SK-N-SH (cell line): ENCODE results near the gene SELENOM. TPM values are rescaled to one million over a fixed set of nuclear protein-coding genes. Genes with fewer than 3 reads are reported as not detected.

Experiments used
- CTCF ChIA-PET: fragments of 300-600, 350-600 bp; formaldehyde crosslinking; extraction: SDS; loops from one replicate; lab custom pipeline; 2021; lab: Yijun Ruan, JAX
- POLR2A ChIA-PET: fragments of 350-600 bp; sonication (Branson Sonifier 250); formaldehyde crosslinking; extraction: SDS; loops from one replicate; lab custom pipeline; 2020; ENCODE audit warnings: antibody characterized with exemption, inconsistent platforms; lab: Yijun Ruan, JAX
- DNase-seq: peaks from one replicate; pipeline ENCODE4 v3.0.0; 2012
- H2AFZ ChIP-seq: fragments of 200-600 bp; sonication (generic); 2 replicates; pipeline ENCODE4 v1.8.1; 2016; ENCODE audit warnings: antibody characterized with exemption, mild to moderate bottlenecking, low read depth
- H3F3A ChIP-seq: fragments of 200-600 bp; sonication (generic); replicated peaks from 2 replicates; pipeline ENCODE3; 2016; ENCODE audit warnings: antibody characterized with exemption, mild to moderate bottlenecking; ENCODE audit not compliant: insufficient read depth
- H3K27ac ChIP-seq, 2 experiments: fragments of 200-500 bp in 1 of 2; fragments of 200-600 bp in 1 of 2; sonication (Bioruptor generic) in 1 of 2; sonication (generic), shearing (Covaris generic) in 1 of 2; 2 replicates each; pipeline versions ENCODE4 v1.5.1 to v1.6.1; 2014 to 2016; ENCODE audit warnings: low read depth in 2 of 2, inconsistent platforms in 1 of 2, low read length in 1 of 2, mild to moderate bottlenecking in 1 of 2, mixed read lengths in 1 of 2
- H3K27me3 ChIP-seq: fragments of 200-600 bp; sonication (generic), shearing (Covaris generic); 2 replicates; pipeline ENCODE4 v1.6.1; 2016; ENCODE audit warnings: mixed run types; ENCODE audit not compliant: insufficient read depth
- H3K36me3 ChIP-seq, 2 experiments: fragments of 200-500 bp in 1 of 2; fragments of 200-600 bp in 1 of 2; sonication (Bioruptor generic) in 1 of 2; sonication (generic) in 1 of 2; replicated peaks in 1 of 2; 2 replicates each; pipeline versions ENCODE3 to v1.5.1; 2014 to 2016; ENCODE audit warnings: low read length in 1 of 2, mild to moderate bottlenecking in 1 of 2; ENCODE audit not compliant: insufficient read depth in 2 of 2, control insufficient read depth in 1 of 2
- H3K4me1 ChIP-seq, 2 experiments: fragments of 200-500 bp in 1 of 2; fragments of 200-600 bp in 1 of 2; sonication (Bioruptor generic) in 1 of 2; sonication (generic), shearing (Covaris generic) in 1 of 2; 2 replicates each; pipeline versions ENCODE4 v1.5.1 to v1.6.1; 2014 to 2016; ENCODE audit warnings: low read depth in 1 of 2, low read length in 1 of 2, mixed run types in 1 of 2; ENCODE audit not compliant: insufficient read depth in 2 of 2, control insufficient read depth in 1 of 2
- H3K4me2 ChIP-seq: fragments of 200-600 bp; sonication (generic), shearing (Covaris generic); 2 replicates; pipeline ENCODE4 v1.6.1; 2017; ENCODE audit warnings: mixed run types
- H3K4me3 ChIP-seq, 2 experiments: fragments of 200-500 bp in 1 of 2; fragments of 200-600 bp in 1 of 2; sonication (Bioruptor generic) in 1 of 2; sonication (generic), shearing (Covaris generic) in 1 of 2; 2 replicates each; pipeline versions ENCODE4 v1.5.1 to v1.8.1; 2014 to 2016; ENCODE audit warnings: low read depth in 2 of 2, inconsistent platforms in 1 of 2, low read length in 1 of 2, mild to moderate bottlenecking in 1 of 2, mixed read lengths in 1 of 2, moderate library complexity in 1 of 2
- H3K79me2 ChIP-seq: fragments of 200-600 bp; sonication (generic); 2 replicates; pipeline ENCODE4 v1.8.1; 2017; ENCODE audit warnings: mild to moderate bottlenecking; ENCODE audit not compliant: insufficient read depth
- H3K9ac ChIP-seq: fragments of 200-600 bp; sonication (generic); 2 replicates; pipeline ENCODE4 v1.6.1; 2017; ENCODE audit warnings: mixed run types
- H3K9me2 ChIP-seq: fragments of 200-600 bp; sonication (generic); 2 replicates; pipeline ENCODE4 v1.6.1; 2017; ENCODE audit warnings: mixed run types
- H3K9me3 ChIP-seq: fragments of 200-600 bp; sonication (generic); 2 replicates; pipeline ENCODE4 v1.6.1; 2017; ENCODE audit warnings: mixed run types, mild to moderate bottlenecking, moderate library complexity
- H4K20me1 ChIP-seq: fragments of 200-600 bp; sonication (generic); 2 replicates; pipeline ENCODE4 v1.6.1; 2017; ENCODE audit warnings: mild to moderate bottlenecking, mixed run types; ENCODE audit not compliant: insufficient read depth
- ELF1 ChIP-seq: IDR thresholded peaks from 2 replicates; pipeline ENCODE4 v1.4.0; 2012
- FOSL2 ChIP-seq: IDR thresholded peaks from 2 replicates; pipeline ENCODE4 v1.4.0; 2012; ENCODE audit warnings: low read depth, mild to moderate bottlenecking, moderate library complexity, borderline replicate concordance
- FOXJ3 ChIP-seq: sonication (generic); formaldehyde crosslinking; IDR thresholded peaks from 2 replicates; pipeline ENCODE4 v1.5.1; 2020; ENCODE audit warnings: mild to moderate bottlenecking, missing genetic modification reagents
- FOXM1 ChIP-seq: IDR thresholded peaks from 2 replicates; pipeline ENCODE4 v1.4.0; 2012; ENCODE audit warnings: low read depth, mild to moderate bottlenecking
- JUND ChIP-seq: IDR thresholded peaks from 2 replicates; pipeline ENCODE4 v1.4.0; 2012
- MEF2A ChIP-seq: IDR thresholded peaks from 2 replicates; pipeline ENCODE4 v1.4.0; 2012; ENCODE audit warnings: low read depth, borderline replicate concordance
- MXI1 ChIP-seq: IDR thresholded peaks from 2 replicates; pipeline ENCODE4 v1.6.1; 2012; ENCODE audit warnings: mild to moderate bottlenecking, low read depth, low read length, improper control_type of control experiment
- NRF1 ChIP-seq: IDR thresholded peaks from 2 replicates; pipeline ENCODE4 v1.6.1; 2012; ENCODE audit warnings: low read depth, mild to moderate bottlenecking, low read length
- POLR2AphosphoS5 ChIP-seq: IDR thresholded peaks from 2 replicates; pipeline ENCODE4 v1.6.1; 2012; ENCODE audit warnings: low read depth, low read length
- RXRA ChIP-seq: IDR thresholded peaks from 2 replicates; pipeline ENCODE4 v1.4.0; 2012; ENCODE audit warnings: low read depth, mild to moderate bottlenecking, borderline replicate concordance
- SIN3A ChIP-seq: IDR thresholded peaks from 2 replicates; pipeline ENCODE4 v1.6.1; 2012; ENCODE audit warnings: low read depth, mild to moderate bottlenecking, low read length, moderate library complexity, borderline replicate concordance
- TAF1 ChIP-seq: IDR thresholded peaks from 2 replicates; pipeline ENCODE4 v1.6.1; 2012; ENCODE audit warnings: low read depth, mild to moderate bottlenecking, low read length, moderate library complexity, borderline replicate concordance
- WGBS: methylation state at CpG from one replicate; pipeline ENCODE4 v1.1.6; 2017; ENCODE audit warnings: low lambda C conversion rate; 5-methylcytosine and 5-hydroxymethylcytosine counted together
- polyA plus RNA-seq, 3 experiments: library from polyadenylated mRNA; depleted of rRNA; stranded (reverse); fragments of >200 nt; gene quantifications; 2 replicates each; pipeline ENCODE4 v1.2.3, GENCODE V29; 2012
- TF ChIP-seq, protein P1 (sequence below): IDR thresholded peaks from 2 replicates; pipeline ENCODE4 v1.4.0; 2012; ENCODE audit warnings: low read depth, borderline replicate concordance
- TF ChIP-seq, protein P2 (sequence below): IDR thresholded peaks from 2 replicates; pipeline ENCODE4; 2012
- TF ChIP-seq, protein P3 (sequence below): IDR thresholded peaks from 2 replicates; pipeline ENCODE4 v1.4.0; 2012; ENCODE audit warnings: low read depth, borderline replicate concordance
- TF ChIP-seq, protein P4 (sequence below): IDR thresholded peaks from 2 replicates; pipeline ENCODE4 v1.4.0; 2012; ENCODE audit warnings: low read depth

The SELENOM gene
- polyA plus RNA-seq, 1 of the 3 experiments (the other 2 are of a cell fraction): 117 TPM

DNA sequence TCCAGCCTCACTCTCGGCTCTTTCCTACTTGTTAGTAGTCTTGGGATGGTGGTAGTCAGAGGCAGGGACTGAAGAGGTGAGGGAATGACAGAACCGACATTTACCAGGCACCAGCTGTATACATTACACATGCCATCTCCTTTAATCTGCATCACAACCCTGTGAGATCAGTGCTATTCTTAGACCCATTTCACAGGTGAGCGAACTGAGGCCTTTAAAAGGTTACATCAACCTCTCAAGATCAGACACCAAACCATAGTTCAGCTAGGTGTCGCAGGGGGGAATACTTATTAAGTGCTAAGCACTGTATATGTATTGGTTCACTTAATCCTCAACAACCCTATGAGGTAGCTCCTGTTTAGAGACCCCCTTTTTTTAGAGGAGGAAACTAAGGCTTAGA lies 27.3 kb upstream of the SELENOM start:
- peaks cover 6% of the 10 kb centered on the region for H3F3A ChIP-seq
- ChIA-PET CTCF (interaction anchor here (1.5 to 3.3 kb wide), 4 partner anchors 10 to 49 kb away, joined by 6 to 14 read pairs (median 11); partner anchors contain the start of gene SELENOM), POLR2A (interaction anchor here (1.7 kb wide), 1 partner anchor 9 kb away, joined by 5 read pairs; no protein-coding TSS in a partner anchor)
- H3K79me2 ChIP-seq: no peaks in the 10 kb centered on the region
- H3K27me3 ChIP-seq: peaks cover 4% of the 10 kb centered on the region; the same call in 1 of the 2 replicates
- TF ChIP-seq FOSL2: no peak
- no peak for TF ChIP-seq FOXM1
- no peak for TF ChIP-seq RXRA
- no peak for TF ChIP-seq FOXJ3 (CRISPR knock-in tag)
- TF ChIP-seq MXI1: no peak
- H3K4me1 ChIP-seq: no peaks in the 10 kb centered on the region; a peak in 1 of 4 replicates
- WGBS: 73% methylated on average over 4 of the region's 4 CpGs
- no peak for DNase-seq
- no peaks in the 10 kb centered on the region for H3K9me2 ChIP-seq
- H3K36me3 ChIP-seq: no peaks in the 10 kb centered on the region
- H3K4me2 ChIP-seq: no peak overlapping the region
- no peak overlapping the region for H3K4me3 ChIP-seq
- no peak overlapping the region for H3K9ac ChIP-seq
- no peak overlapping the region for H2AFZ ChIP-seq
- no peaks in the 10 kb centered on the region for H4K20me1 ChIP-seq
- no peaks in the 10 kb centered on the region for H3K9me3 ChIP-seq
- no peak overlapping the region for H3K27ac ChIP-seq

DNA sequence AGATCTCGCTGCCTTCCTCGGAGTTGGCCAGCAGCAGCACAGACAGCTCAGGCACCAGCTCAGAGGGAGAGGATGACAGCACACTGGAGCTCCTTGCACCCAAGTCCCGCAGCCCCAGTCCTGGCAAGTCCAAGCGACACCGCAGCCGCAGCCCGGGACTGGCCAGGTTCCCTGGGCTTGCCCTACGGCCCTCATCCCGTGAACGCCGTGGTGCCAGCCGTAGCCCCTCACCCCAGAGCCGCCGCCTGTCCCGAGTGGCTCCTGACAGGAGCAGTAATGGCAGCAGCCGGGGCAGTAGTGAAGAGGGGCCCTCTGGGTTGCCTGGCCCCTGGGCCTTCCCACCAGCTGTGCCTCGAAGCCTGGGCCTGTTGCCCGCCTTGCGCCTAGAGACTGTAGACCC lies 26.5 kb upstream of the SELENOM start:
- H3K27me3 ChIP-seq: peaks cover 3% of the 10 kb centered on the region; the same call in 1 of the 2 replicates
- no peak overlapping the region for H3K4me3 ChIP-seq
- no peak overlapping the region for H3K9ac ChIP-seq
- H3F3A ChIP-seq: peaks cover 6% of the 10 kb centered on the region
- ChIA-PET POLR2A (no interaction called here), CTCF (interaction anchor here (3.3 kb wide), 1 partner anchor 26 kb away, joined by 14 read pairs; the partner anchor contains the start of gene SELENOM)
- no peaks in the 10 kb centered on the region; a peak in 1 of 4 replicates for H3K4me1 ChIP-seq
- no peaks in the 10 kb centered on the region for H3K36me3 ChIP-seq
- no peak overlapping the region for H3K4me2 ChIP-seq
- no peaks in the 10 kb centered on the region for H3K9me3 ChIP-seq
- no peak overlapping the region for H2AFZ ChIP-seq
- TF ChIP-seq, protein P1, sequence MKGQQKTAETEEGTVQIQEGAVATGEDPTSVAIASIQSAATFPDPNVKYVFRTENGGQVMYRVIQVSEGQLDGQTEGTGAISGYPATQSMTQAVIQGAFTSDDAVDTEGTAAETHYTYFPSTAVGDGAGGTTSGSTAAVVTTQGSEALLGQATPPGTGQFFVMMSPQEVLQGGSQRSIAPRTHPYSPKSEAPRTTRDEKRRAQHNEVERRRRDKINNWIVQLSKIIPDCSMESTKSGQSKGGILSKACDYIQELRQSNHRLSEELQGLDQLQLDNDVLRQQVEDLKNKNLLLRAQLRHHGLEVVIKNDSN: no peak
- TF ChIP-seq, protein P2, sequence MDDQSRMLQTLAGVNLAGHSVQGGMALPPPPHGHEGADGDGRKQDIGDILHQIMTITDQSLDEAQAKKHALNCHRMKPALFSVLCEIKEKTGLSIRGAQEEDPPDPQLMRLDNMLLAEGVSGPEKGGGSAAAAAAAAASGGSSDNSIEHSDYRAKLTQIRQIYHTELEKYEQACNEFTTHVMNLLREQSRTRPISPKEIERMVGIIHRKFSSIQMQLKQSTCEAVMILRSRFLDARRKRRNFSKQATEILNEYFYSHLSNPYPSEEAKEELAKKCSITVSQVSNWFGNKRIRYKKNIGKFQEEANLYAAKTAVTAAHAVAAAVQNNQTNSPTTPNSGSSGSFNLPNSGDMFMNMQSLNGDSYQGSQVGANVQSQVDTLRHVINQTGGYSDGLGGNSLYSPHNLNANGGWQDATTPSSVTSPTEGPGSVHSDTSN: no peak
- TF ChIP-seq FOSL2 (no peak), ELF1 (no peak), JUND (no peak), POLR2AphosphoS5 (no peak), TAF1 (no peak), SIN3A (no peak), MXI1 (no peak), MEF2A (no peak), NRF1 (no peak), FOXM1 (no peak)
- TF ChIP-seq, protein P3, sequence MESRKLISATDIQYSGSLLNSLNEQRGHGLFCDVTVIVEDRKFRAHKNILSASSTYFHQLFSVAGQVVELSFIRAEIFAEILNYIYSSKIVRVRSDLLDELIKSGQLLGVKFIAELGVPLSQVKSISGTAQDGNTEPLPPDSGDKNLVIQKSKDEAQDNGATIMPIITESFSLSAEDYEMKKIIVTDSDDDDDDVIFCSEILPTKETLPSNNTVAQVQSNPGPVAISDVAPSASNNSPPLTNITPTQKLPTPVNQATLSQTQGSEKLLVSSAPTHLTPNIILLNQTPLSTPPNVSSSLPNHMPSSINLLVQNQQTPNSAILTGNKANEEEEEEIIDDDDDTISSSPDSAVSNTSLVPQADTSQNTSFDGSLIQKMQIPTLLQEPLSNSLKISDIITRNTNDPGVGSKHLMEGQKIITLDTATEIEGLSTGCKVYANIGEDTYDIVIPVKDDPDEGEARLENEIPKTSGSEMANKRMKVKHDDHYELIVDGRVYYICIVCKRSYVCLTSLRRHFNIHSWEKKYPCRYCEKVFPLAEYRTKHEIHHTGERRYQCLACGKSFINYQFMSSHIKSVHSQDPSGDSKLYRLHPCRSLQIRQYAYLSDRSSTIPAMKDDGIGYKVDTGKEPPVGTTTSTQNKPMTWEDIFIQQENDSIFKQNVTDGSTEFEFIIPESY: no peak
- TF ChIP-seq, protein P4, sequence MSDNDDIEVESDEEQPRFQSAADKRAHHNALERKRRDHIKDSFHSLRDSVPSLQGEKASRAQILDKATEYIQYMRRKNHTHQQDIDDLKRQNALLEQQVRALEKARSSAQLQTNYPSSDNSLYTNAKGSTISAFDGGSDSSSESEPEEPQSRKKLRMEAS: no peak
- no peaks in the 10 kb centered on the region for H3K9me2 ChIP-seq
- H3K27ac ChIP-seq: no peak overlapping the region
- no peaks in the 10 kb centered on the region for H3K79me2 ChIP-seq
- DNase-seq: peak; percentile 17
- no peaks in the 10 kb centered on the region for H4K20me1 ChIP-seq
- 100% methylated on average over 1 of the region's 19 CpGs for WGBS
